NT2/D1 (cell line): ENCODE measurements around the gene ECHS1.

Source experiments
- SUZ12 ChIP-seq: IDR thresholded peaks from 2 replicates; pipeline ENCODE4 v1.6.1; 2011; ENCODE audit not compliant: insufficient read length, insufficient read depth; ENCODE audit errors: extremely low read depth
- YY1 ChIP-seq: IDR thresholded peaks from 2 replicates; pipeline ENCODE4 v1.6.1; 2011; ENCODE audit not compliant: insufficient read length, insufficient read depth
- ZNF274 ChIP-seq: IDR thresholded peaks from 2 replicates; pipeline ENCODE4 v1.6.1; 2011; ENCODE audit warnings: mild to moderate bottlenecking, low read depth, low read length

GRCh38 chr10:133349577-133350011, 23.6 kb downstream of the ECHS1 start:
- TF ChIP-seq ZNF274 (no peak), YY1 (no peak), SUZ12 (no peak)
